ENCODE data around the gene GALNTL6.

Gene GALNTL6

GRCh38 chr4:172009446-172010230 lies 196.4 kb downstream of the GALNTL6 start:
- no peak for DNase-seq

GRCh38 chr4:172011196-172011595 lies 198.0 kb downstream of the GALNTL6 start:
- no peak for DNase-seq

GRCh38 chr4:172018358-172018757 lies 205.2 kb downstream of the GALNTL6 start:
- DNase-seq = no peak

- no peak for DNase-seq
Measured at GRCh38 chr4:172035562-172035961, 222.4 kb downstream of the GALNTL6 start.

- no peak for DNase-seq
Measured at GRCh38 chr4:172040766-172041165, 227.6 kb downstream of the GALNTL6 start.

GRCh38 chr4:172042714-172043114 lies 229.5 kb downstream of the GALNTL6 start:
- no peak for DNase-seq

- no peak for DNase-seq
Measured at GRCh38 chr4:172045981-172046380, 232.8 kb downstream of the GALNTL6 start.

GRCh38 chr4:172048666-172049065 lies 235.5 kb downstream of the GALNTL6 start:
- no peak for DNase-seq

- no peak for DNase-seq
Measured at GRCh38 chr4:172050911-172051310, 237.7 kb downstream of the GALNTL6 start.

- no peak for DNase-seq
Measured at GRCh38 chr4:172055046-172055445, 241.8 kb downstream of the GALNTL6 start.

GRCh38 chr4:172055498-172055897 lies 242.3 kb downstream of the GALNTL6 start:
- no peak for DNase-seq

- DNase-seq = no peak
Measured at GRCh38 chr4:172061204-172061603, 248.0 kb downstream of the GALNTL6 start.

- DNase-seq = no peak
Measured at GRCh38 chr4:172068506-172068905, 255.3 kb downstream of the GALNTL6 start.

GRCh38 chr4:172073590-172073989 lies 260.4 kb downstream of the GALNTL6 start:
- no peak for DNase-seq

- DNase-seq = no peak
Measured at GRCh38 chr4:172083272-172083671, 270.1 kb downstream of the GALNTL6 start.

GRCh38 chr4:172088556-172088955 lies 275.4 kb downstream of the GALNTL6 start:
- DNase-seq = no peak

GRCh38 chr4:172095161-172095560 lies 282.0 kb downstream of the GALNTL6 start:
- DNase-seq = no peak

GRCh38 chr4:172096786-172097185 lies 283.6 kb downstream of the GALNTL6 start:
- DNase-seq = no peak

- DNase-seq = no peak
Measured at GRCh38 chr4:172099376-172099775, 286.2 kb downstream of the GALNTL6 start.

- DNase-seq = no peak
Measured at GRCh38 chr4:172103456-172103855, 290.3 kb downstream of the GALNTL6 start.

GRCh38 chr4:172104539-172104938 lies 291.3 kb downstream of the GALNTL6 start:
- DNase-seq = no peak

GRCh38 chr4:172105918-172106317 lies 292.7 kb downstream of the GALNTL6 start:
- no peak for DNase-seq

GRCh38 chr4:172109466-172109865 lies 296.3 kb downstream of the GALNTL6 start:
- no peak for DNase-seq

- no peak for DNase-seq
Measured at GRCh38 chr4:172124656-172125308, 311.6 kb downstream of the GALNTL6 start.

GRCh38 chr4:172125443-172125842 lies 312.2 kb downstream of the GALNTL6 start:
- no peak for DNase-seq

All from stimulated activated CD4-positive, alpha-beta T cell treated with anti-CD3 and anti-CD28 coated beads, Interleukin-1b, Interleukin-23, amount 100 ng/mL, for 48 hours (primary cell).